ENCODE measurements around the gene YPEL3.
A peak's percentile ranks its signal among the peaks of the same experiment; 100 is the strongest.

The YPEL3 gene

GRCh38 chr16:30068333-30068732 lies 27.7 kb downstream of the YPEL3 start:
- no peak for DNase-seq

GRCh38 chr16:30067584-30067916 lies 28.5 kb downstream of the YPEL3 start:
- DNase-seq: no peak

- no peak for DNase-seq
These were observed 29.0 kb downstream of the YPEL3 start for GRCh38 chr16:30066761-30067583.

- DNase-seq: no peak
These were observed 29.9 kb downstream of the YPEL3 start for GRCh38 chr16:30065943-30066760.

GRCh38 chr16:30065102-30065942 lies 30.7 kb downstream of the YPEL3 start, which contains the start of gene ALDOA:
TSS of gene ALDOA (plus strand) at chr16:30065760. CDS start at chr16:30066898, 1,138 bp downstream.
- peak; percentile 96 for DNase-seq

- no peak for DNase-seq
These were observed 31.3 kb downstream of the YPEL3 start for GRCh38 chr16:30064729-30065101.

GRCh38 chr16:30063893-30064728 lies 31.9 kb downstream of the YPEL3 start:
- peak; percentile 85 for DNase-seq

- DNase-seq: no peak
These were observed 32.6 kb downstream of the YPEL3 start for GRCh38 chr16:30063278-30063892.

- no peak for DNase-seq
These were observed 35.0 kb downstream of the YPEL3 start for GRCh38 chr16:30060836-30061554.

- DNase-seq: no peak
These were observed 35.7 kb downstream of the YPEL3 start for GRCh38 chr16:30060346-30060745.

- no peak for DNase-seq
These were observed 41.0 kb downstream of the YPEL3 start for GRCh38 chr16:30054959-30055553.

GRCh38 chr16:30054451-30054850 lies 41.6 kb downstream of the YPEL3 start:
- no peak for DNase-seq

GRCh38 chr16:30053376-30054015 lies 42.5 kb downstream of the YPEL3 start:
- DNase-seq: no peak

GRCh38 chr16:30052671-30053372 lies 43.2 kb downstream of the YPEL3 start:
- peak; percentile 95 for DNase-seq

- no peak for DNase-seq
These were observed 44.5 kb downstream of the YPEL3 start for GRCh38 chr16:30051518-30051917.

- DNase-seq: no peak
These were observed 46.1 kb downstream of the YPEL3 start for GRCh38 chr16:30049871-30050270.

GRCh38 chr16:30046588-30046987 lies 49.4 kb downstream of the YPEL3 start:
- DNase-seq: no peak

GRCh38 chr16:30046178-30046577 lies 49.8 kb downstream of the YPEL3 start:
- DNase-seq: no peak

Measured in NCI-H1092 treated with DMSO at 0.1 percent for 48 hours (cell line).